MV-4-11 (cell line): ENCODE data around the gene ACADVL.
"Not testable (repeated sequence)": the region's sequence is repeated elsewhere in the genome, so short reads cannot be mapped to it uniquely, and the experiment has no call there.

Experiments
- DNase-seq: peaks from one replicate; lab custom pipeline; 2025; lab: John Stamatoyannopoulos, UW

Gene ACADVL

GRCh38 chr17:7235693-7236665 is 16.2 kb downstream of the ACADVL start:
- no peak for DNase-seq

DNA sequence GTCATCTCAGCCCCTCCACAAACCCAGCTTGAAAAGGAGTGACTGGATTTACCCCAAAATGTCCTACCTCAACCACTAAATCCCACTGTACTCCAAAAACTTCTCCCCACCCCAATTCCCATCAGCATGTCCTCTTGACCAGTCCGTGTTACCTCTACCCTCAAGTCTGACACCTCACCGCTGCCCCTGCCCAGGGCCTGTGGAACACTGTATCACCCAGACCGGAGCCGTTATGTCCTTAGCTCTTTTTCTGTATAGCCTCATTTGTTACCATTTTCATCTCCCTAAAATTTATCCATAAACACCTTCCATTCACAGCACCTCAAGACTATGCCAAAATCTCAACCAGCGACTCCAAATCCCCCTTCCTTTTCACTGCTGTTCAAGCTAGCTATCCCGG is 17.1 kb downstream of the ACADVL start:
- DNase-seq = no peak

DNA sequence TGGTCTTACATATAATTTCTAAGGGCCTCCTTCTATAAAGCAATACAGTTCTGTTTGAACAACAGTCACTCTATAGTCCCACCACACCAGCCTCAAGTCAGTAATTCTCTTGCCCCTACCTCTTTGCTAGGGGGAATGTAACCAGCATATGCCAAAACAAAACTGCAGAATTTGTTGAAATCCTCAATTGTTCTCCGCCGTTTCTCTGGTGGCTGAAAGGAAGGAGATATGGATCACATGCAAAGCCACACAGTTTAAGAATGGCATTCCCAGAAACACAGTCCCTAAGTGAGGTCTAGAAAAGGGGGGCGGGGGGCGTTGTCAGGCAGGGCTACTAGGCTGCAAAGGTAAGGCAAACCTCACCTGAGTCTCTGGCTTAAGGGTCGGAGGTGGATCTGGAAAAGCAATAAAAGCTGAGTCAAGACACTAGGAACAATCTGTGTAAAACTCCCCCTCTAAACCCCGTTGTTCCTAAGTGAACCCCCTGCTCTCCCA is 17.6 kb downstream of the ACADVL start:
- DNase-seq = no peak

DNA sequence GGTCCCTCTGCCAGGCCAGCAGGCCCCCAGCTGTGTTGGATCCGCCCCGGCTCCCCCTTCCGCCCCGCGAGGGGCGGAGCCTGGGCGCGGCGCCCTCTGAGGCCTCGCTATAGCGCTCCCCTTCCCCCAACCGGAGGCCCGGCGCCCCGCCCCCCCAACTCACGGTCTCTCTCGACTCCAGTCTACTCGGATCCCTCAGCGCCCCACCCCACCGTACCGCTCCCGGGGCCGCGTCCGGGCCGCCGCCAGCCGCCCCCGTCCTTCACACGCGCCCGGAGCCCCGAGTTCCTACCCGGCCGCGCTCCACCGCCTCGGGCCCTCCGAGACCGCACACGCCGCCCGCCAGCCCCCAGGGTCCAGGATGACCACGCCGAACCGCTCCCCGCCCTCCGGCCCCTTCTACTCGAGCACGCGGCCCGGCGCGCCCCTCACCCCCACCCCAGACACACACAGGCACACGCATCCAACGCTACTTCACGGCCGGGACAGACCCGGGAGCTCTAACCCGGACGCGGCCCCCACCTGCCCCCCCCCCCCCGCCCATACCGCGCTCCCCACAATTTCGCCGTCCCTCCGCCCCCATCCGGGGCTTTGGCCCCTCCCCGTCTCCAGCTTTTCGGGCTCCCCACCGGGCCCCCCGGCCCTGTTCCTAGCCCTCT is 18.2 kb downstream of the ACADVL start:
- peak; percentile 49 for DNase-seq

DNA sequence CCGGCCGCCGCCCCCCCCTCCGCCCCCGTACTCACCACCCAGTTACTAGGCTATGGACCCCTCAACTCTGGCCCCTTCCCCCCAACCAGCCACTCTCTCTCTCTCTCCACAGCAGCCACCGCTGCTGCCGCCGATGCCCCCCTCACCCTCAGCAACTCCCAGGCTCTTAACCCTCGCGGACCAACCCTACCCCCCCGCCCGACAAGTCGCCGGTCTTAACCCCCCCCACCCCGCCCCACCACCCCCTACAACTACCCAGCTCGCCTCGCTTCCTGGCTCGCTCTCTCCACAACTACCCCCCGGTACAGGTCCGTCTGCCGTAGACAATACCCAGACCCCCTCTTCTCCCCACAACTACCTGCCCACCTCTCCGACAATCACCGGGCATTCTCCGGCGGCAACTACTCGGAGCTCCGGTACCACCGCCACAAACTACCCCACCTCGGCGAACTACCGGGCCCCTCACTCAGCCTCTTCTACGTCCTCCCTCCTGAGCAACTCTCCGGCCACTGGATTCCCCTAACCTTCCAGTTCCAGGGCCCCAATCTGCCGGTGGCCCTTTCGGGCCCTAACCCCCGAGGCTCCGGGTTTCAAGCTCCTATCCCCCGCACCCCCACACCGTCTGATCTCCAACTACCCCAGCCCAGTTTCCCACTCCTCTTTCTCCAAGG is 18.8 kb downstream of the ACADVL start:
- DNase-seq = no peak

GRCh38 chr17:7239091-7240027 is 19.6 kb downstream of the ACADVL start, which contains the start of gene PHF23:
TSS of gene PHF23 (minus strand) at chr17:7239457. CDS start at chr17:7239279, 178 bp downstream.
- peak; percentile 99 for DNase-seq

DNA sequence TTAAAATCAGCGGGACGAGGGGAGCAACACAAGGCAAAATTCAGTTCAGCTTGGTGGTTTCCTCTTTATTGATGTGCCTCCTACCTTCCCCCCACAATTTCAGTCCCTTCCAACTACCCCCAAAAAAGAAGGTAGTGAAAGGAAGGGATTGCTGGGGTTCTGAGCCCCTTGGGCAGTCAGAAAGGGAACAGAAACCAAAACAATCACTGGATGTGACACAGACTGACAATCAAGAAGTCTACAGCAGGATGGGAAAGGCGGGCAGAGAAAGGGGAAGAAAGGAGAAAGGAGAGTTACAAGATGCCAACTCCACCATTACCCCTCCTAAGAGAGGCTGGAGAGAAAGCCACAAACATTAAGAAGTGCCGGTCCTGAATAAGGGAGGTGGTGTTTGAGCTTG is 20.6 kb downstream of the ACADVL start:
- DNase-seq = peak; percentile 96

DNA sequence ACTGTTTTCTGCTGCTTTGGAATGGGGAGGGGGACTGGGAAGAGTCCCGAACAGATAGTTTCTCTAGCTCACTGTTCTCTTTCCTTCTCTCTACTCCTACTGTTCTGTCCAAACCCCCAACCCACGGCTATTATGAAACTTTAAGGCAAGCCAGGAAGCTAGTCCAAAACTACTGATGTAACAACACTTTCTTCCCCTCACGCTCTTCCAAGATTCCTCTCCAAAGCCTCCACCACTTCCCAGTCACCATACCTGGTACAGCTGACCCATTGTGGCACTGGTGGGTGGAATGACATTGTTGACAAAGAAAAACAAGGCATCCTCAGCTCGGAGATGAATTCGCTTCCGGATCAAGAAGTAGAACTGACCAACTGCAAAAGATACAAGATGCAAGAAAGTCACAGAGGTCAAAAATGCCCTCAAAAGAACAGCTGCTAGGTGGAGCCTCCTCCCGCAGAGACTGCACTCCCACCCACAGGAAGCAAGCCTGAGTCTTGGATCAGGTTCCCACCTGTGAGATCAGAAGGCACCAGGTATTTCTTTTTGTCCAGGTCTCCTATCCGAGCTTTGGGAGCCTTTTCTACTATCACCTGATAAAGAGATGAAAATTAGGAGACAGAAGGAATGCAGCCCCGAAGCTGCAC is 21.5 kb downstream of the ACADVL start:
- no peak for DNase-seq

DNA sequence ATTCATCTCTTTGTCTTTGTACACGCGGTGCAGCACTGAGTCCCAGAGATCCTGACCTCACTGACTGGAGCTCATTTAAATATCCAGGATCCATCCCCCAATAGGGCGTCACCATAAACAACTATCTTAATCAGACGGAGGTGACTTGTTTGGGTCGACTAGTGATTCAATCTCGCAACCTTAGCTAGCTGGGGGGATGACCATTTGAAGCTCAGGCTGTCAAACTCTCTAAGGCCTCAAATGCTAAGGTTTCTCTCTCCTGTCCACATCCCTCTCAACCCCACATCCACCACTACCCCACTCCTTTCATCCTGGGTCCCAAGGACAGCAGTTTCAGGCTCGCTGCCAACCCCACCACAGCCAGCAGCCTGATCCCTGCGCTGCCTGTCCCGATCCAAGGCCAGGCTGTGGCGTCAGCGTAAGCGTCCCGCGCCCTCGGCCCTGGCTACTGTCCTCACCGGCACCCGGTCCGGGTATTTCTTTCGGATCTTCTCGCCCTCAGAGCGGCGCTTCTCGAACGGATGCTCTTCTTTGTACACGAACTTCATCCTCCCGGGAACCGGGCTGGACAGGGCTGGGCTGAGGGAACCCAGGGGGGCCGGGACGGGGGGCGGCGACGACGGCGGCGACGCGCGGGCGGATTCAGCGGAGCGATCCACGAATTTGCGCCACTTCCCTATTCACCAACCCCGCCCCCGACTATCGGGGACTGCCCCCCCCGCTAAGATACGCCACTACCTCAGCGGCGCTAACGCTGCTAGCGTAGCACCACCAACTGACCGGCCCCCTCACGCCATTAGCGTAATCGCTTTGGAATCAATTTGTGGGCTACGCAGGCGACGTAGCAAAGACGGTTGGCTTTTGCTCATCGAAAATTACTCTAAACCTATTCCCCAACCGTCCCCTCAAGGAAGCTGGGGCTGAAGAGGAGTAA is 22.3 kb downstream of the ACADVL start, which contains the start of gene GABARAP:
GABARAP (minus strand) TSS at position 667 of the 934 bp plus-strand sequence; CDS start at position 548, 119 bp downstream.
- peak; percentile 82 for DNase-seq

DNA sequence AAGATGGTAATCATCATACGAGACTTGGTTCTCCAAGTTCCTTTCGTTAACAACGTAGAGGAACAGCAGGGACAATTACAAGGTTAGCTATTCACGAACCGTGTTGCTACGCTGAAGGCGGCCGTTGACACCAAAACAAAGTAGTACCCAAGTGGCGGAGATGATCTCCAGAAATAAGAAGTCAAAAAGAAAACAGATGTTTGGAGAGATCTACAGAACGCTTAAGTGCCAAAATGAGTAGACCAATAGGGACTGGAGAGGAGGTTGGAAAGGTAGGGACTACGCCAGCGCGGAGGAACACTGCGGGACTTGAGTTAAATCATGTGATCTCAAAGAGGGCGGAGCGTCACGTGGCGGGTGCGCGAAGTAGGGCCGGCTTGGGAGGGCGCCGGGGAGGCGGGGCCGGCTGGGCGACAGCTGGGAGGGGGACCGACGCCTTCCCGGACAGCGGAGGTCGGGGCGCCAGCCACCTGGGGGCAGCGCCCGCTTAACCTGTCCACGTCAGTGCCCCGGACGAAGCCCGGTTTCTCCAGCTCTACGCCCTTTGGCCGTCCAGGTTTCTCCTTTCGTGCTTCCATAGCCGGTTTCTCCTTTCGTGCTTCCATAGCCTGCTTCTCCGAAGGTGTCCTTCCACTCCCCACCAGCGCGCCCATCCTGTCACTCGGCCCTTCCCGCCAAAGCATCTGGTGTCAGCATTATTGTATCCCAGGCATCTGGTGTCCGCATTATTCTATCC is 23.1 kb downstream of the ACADVL start:
- peak; percentile 89 for DNase-seq

- no peak for DNase-seq
Observed at GRCh38 chr17:7243453-7243729, 23.7 kb downstream of the ACADVL start.

- not testable (repeated sequence) for DNase-seq
Observed at GRCh38 chr17:7243838-7244237, 24.1 kb downstream of the ACADVL start.

- DNase-seq = no peak
Observed at GRCh38 chr17:7246779-7247178, 27.0 kb downstream of the ACADVL start.

- DNase-seq = no peak
Observed at GRCh38 chr17:7248796-7249195, 29.1 kb downstream of the ACADVL start.

- DNase-seq = no peak
Observed at GRCh38 chr17:7249214-7249613, 29.5 kb downstream of the ACADVL start.

GRCh38 chr17:7249830-7250229 is 30.1 kb downstream of the ACADVL start:
- peak; percentile 59 for DNase-seq

- no peak for DNase-seq
Observed at GRCh38 chr17:7250695-7251627, 31.2 kb downstream of the ACADVL start.

- peak; percentile 99 for DNase-seq
Observed at GRCh38 chr17:7251661-7252175, 32.0 kb downstream of the ACADVL start, which contains the start of gene CTDNEP1. TSS of gene CTDNEP1 (minus strand) at chr17:7251734. CDS start at chr17:7251296, 438 bp downstream.
